COLO668 (cell line): ENCODE measurements around the gene NMNAT2.

ENCODE experiments used
- DNase-seq: peaks from one replicate; lab custom pipeline; 2025; ENCODE audit not compliant: unreplicated experiment; lab: John Stamatoyannopoulos, UW

The NMNAT2 gene

GRCh38 chr1:183240526-183240825 is 177.7 kb downstream of the NMNAT2 start:
- no peak for DNase-seq

- no peak for DNase-seq
Measured at GRCh38 chr1:183239793-183240525, 178.2 kb downstream of the NMNAT2 start.

- DNase-seq = no peak
Measured at GRCh38 chr1:183239220-183239742, 178.9 kb downstream of the NMNAT2 start.

GRCh38 chr1:183238071-183238470 is 180.1 kb downstream of the NMNAT2 start:
- DNase-seq = no peak

GRCh38 chr1:183237046-183237445 is 181.1 kb downstream of the NMNAT2 start:
- DNase-seq = no peak

GRCh38 chr1:183236158-183236725 is 181.9 kb downstream of the NMNAT2 start:
- DNase-seq = no peak

- DNase-seq = no peak
Measured at GRCh38 chr1:183235503-183235902, 182.7 kb downstream of the NMNAT2 start.

GRCh38 chr1:183234660-183235476 is 183.3 kb downstream of the NMNAT2 start:
- peak; percentile 55 for DNase-seq

- DNase-seq = no peak
Measured at GRCh38 chr1:183233113-183233512, 185.1 kb downstream of the NMNAT2 start.

GRCh38 chr1:183231545-183231944 is 186.6 kb downstream of the NMNAT2 start:
- DNase-seq = no peak

- DNase-seq = no peak
Measured at GRCh38 chr1:183230413-183230812, 187.8 kb downstream of the NMNAT2 start.

- no peak for DNase-seq
Measured at GRCh38 chr1:183228347-183229220, 189.6 kb downstream of the NMNAT2 start.

- peak; percentile 44 for DNase-seq
Measured at GRCh38 chr1:183227422-183228346, 190.5 kb downstream of the NMNAT2 start.

- DNase-seq = peak; percentile 68
Measured at GRCh38 chr1:183226963-183227362, 191.2 kb downstream of the NMNAT2 start.

GRCh38 chr1:183226361-183226760 is 191.8 kb downstream of the NMNAT2 start:
- DNase-seq = no peak

GRCh38 chr1:183223467-183223866 is 194.7 kb downstream of the NMNAT2 start:
- DNase-seq = no peak

- no peak for DNase-seq
Measured at GRCh38 chr1:183222909-183223308, 195.3 kb downstream of the NMNAT2 start.

GRCh38 chr1:183219616-183220009 is 198.6 kb downstream of the NMNAT2 start:
- DNase-seq = no peak

- no peak for DNase-seq
Measured at GRCh38 chr1:183218971-183219615, 199.1 kb downstream of the NMNAT2 start.
